Epithelial cell of esophagus (primary cell): ENCODE data around the gene DECR2.

Source experiments
- DNase-seq: peaks from one replicate; pipeline ENCODE4 v3.0.0; 2010; ENCODE audit warnings: low read depth
- H3K4me3 ChIP-seq: 2 replicates; pipeline ENCODE4 v1.5.1; 2011; ENCODE audit warnings: mild to moderate bottlenecking, low read length, control low read depth
- TF ChIP-seq, protein P1 (sequence below): IDR thresholded peaks from 2 replicates; pipeline ENCODE4 v1.5.1; 2011; ENCODE audit warnings: low read depth, mild to moderate bottlenecking, low read length, control low read depth, inconsistent platforms; ENCODE audit not compliant: insufficient read depth; ENCODE audit errors: missing control alignments

Gene DECR2, protein sequence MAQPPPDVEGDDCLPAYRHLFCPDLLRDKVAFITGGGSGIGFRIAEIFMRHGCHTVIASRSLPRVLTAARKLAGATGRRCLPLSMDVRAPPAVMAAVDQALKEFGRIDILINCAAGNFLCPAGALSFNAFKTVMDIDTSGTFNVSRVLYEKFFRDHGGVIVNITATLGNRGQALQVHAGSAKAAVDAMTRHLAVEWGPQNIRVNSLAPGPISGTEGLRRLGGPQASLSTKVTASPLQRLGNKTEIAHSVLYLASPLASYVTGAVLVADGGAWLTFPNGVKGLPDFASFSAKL

DNA sequence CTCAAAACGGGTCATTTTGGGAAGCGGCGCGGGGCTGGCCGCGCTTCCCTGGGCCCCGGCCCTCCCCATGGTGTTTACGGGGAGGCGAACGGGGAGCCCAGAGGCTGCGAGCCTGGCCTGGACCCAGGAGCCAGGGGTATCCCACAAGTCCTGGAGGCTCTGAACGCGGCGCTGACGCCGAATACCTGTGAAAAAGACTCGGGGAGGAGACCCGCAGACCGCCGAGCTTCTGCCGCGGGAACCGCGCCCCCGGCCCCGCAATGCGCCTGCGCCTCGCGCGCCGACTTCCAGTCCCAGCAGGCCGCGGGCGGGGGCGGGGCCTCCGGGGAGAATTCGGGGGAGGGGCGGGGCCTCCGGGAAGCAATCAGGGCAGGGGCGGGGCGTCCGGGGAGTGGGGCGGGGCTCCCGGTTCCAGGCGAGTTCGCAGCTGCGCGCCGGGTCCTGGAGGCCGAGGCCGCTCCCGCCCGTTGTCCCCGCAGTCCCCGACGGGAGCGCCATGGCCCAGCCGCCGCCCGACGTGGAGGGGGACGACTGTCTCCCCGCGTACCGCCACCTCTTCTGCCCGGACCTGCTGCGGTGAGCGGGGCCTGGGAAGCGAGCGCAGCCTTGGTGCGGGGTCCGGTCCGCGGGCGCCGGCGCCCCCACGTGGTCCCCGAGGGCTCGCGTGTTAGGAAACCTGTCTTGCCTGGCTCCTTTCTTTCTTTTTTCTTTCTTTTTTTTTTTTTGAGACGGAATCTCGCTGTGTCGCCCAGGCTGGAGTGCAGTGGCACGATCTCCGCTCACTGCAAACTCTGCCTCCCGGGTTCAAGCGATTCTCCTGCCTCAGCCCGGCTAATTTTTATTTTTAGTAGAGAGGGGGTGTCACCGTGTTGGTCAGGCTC, at the start of gene DECR2:
Gene DECR2, plus strand, starts transcription at position 418 of the 881 bp plus-strand sequence. Its CDS starts 79 bp downstream, at position 497.
- peak; percentile 93 for DNase-seq
- H3K4me3 ChIP-seq = peak within 1 kb of the TSS; percentile 86
- TF ChIP-seq, protein P1, sequence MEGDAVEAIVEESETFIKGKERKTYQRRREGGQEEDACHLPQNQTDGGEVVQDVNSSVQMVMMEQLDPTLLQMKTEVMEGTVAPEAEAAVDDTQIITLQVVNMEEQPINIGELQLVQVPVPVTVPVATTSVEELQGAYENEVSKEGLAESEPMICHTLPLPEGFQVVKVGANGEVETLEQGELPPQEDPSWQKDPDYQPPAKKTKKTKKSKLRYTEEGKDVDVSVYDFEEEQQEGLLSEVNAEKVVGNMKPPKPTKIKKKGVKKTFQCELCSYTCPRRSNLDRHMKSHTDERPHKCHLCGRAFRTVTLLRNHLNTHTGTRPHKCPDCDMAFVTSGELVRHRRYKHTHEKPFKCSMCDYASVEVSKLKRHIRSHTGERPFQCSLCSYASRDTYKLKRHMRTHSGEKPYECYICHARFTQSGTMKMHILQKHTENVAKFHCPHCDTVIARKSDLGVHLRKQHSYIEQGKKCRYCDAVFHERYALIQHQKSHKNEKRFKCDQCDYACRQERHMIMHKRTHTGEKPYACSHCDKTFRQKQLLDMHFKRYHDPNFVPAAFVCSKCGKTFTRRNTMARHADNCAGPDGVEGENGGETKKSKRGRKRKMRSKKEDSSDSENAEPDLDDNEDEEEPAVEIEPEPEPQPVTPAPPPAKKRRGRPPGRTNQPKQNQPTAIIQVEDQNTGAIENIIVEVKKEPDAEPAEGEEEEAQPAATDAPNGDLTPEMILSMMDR = peak; percentile 30

DNA sequence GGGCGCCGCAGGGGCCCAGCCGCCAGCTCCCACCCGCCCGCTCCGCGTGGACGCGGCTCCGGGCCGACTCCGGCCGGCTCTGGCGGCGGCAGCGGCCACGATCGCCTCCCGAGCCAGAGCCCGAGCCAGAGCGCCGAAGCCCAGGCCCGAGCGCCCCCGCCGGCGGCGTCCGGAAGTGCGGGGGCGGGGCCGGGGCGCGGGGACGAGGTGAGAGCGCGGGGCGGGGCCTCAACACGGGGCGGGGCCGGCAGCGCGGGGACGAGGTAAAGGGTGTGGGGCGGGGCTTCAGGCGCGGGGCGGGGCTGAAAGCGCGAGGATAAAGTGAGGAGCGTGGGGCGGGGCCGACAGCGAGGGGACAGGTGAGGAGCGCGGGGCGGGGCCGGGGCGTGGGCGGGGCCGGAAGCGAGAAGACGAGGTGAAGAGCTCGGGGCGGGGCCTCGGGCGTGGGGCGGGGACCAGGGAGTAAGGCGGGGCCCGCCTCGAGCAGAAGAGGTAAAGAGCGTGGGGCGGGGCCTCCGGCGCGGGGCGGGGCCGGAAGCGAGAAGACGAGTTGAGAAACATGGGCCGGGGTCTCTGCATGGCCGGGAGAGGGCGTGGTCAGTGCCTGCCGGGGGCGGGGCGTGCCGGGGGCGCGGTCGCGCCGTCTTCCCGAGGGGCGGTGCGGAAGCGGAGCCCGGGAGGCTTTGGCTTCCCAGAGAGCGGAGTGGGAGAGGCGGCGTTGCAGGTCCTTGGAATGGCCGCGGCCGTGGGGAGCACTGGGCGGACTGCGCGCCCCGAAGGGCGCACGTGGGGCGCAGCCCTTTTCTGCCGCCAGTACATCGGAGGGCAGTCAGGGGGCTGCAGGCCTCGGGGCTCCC, 48.9 kb upstream of the DECR2 start, which contains the start of gene AXIN1:
Gene AXIN1, minus strand, starts transcription at position 177 of the 857 bp plus-strand sequence. CDS start 5,698 bp downstream, outside the sequence.
- peak within 1 kb of the TSS; percentile 65 for H3K4me3 ChIP-seq
- TF ChIP-seq, protein P1 = peak; percentile 22
- DNase-seq = peak; percentile 99

DNA sequence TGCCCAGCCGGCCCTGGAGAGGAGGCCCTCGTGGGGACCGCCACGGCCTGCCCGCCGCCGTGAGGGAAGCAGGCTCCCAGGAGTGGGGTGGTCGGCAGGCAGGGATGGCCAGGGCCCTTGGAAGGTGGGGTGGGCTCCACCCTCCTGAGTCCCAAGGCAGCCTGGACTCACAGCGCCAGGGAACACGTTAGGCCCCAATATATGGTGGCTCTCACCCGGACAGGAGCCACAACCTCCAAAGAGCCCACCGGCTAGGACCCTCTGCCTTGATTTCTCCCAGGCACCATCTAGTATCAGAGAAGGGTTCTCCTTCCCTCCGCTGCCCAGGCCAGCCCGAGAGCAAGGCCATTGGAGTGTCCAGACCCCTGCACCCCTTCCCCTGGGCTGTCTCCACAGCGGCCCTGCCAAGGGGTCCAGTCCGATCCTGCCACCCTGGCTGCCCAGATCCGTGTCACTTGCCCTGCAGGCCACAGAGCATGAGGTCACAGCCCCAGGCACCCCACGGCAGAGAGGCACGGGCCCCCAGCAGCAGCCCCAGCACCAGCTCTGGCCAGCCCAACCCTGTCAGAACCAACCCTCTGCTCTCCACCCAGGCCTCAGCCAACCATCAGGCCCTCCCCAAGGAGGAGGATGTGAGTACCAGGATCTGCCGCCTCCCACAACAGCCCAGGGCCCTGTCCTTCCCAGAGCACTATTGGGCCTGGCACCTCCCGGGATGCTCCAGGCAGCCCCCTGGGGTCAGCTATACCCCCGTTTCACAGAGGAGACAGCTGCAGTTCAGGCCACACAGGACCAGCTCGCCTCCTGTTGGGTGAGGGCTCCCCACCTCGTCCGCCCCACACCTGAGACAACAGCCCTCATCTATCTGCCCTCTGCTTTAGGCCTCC, 48.0 kb upstream of the DECR2 start:
- peak; percentile 34 for DNase-seq
- TF ChIP-seq, protein P1 = no peak
- H3K4me3 ChIP-seq = peak overlapping the region; percentile 43

DNA sequence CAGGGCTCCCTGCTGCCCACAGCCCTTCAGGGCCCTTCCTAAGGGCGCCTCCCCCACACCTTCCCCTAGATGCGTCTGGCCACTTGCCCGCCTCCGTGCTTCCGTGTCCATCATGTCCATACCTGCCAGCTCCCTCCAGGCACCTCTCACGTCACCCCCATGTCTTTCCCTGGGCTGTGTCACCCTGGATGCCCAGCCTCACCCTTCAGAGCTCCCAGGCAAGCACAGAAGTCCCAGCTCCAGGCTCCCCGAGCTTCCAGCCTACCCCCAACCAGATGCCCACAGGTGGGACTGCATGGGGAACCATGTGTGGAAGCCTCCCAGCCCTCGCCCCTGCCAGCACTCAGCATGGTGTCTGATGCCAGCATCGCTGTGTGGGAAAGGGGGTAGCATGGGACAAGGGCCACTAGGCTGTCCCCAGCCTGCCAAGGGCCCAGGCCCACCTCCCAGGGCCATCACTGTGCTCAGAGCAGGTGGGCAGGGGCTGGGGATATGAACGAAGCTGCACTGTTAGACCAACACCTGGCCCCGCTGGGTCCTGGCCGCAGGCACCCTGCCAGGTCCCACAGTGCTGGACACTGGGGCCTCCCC, 47.3 kb upstream of the DECR2 start:
- peak; percentile 97 for DNase-seq
- no peak overlapping the region for H3K4me3 ChIP-seq
- TF ChIP-seq, protein P1 = no peak

DNA sequence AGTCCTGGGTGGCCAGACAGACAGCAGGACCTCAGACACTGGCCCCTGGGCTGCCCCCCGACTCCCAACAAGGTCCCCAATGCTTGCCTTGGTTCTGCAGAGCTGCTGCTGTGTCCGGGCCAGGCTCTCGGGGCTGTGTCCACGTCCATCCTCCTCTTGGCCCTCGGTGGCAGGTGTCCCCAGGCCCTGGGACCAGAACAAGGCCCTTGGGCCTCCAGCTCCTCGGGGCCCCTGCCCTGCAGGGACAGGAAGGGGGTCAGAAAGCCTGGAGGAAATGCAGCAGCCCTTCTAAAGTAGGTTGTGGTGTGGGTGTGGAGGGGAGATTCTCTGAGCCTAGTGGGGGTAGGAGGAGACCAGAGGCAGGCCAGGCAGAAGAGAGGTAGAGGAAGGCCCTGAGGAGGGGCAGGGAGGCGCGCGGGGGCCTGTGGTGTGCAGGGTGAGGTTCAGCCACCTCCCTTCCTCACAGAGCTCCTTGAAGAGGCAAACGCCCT, 46.7 kb upstream of the DECR2 start:
- no peak overlapping the region for H3K4me3 ChIP-seq
- TF ChIP-seq, protein P1 = no peak
- DNase-seq = no peak
